ENCODE results near the gene SH3PXD2A. TPM values are rescaled to one million over a fixed set of nuclear protein-coding genes. Genes with fewer than 3 reads are reported as not detected.
"Not testable (repeated sequence)": the region's sequence is repeated elsewhere in the genome, so short reads cannot be mapped to it uniquely, and the experiment has no call there.

Gene SH3PXD2A
- total and polyA plus RNA-seq, 7 donors: 19.0 to 58.2 (median 24.5) TPM

- no peak for DNase-seq
- H3K4me1 ChIP-seq: peaks cover 0 to 34% (median 29%) of the 10 kb centered on the region in 4 donors
- no peak overlapping the region for H3K27ac ChIP-seq
- 92 to 95% methylated on average over 10 of the region's 10 CpGs for WGBS, 2 donors
- H3K36me3 ChIP-seq: no peaks in the 10 kb centered on the region
- no peaks in the 10 kb centered on the region for H3K27me3 ChIP-seq
- intact Hi-C loops (cut with DNase I): loop anchor here (5.0 kb wide), 1 partner anchor 41 kb away; no protein-coding TSS in a partner anchor
- no peak overlapping the region for H3K4me3 ChIP-seq
- H3K9me3 ChIP-seq: no peaks in the 10 kb centered on the region
- no peak for TF ChIP-seq POLR2AphosphoS5 (IDR thresholded peaks at IDR 0.05)
- TF ChIP-seq CTCF (IDR thresholded peaks at IDR 0.05): no peak
- no peak for TF ChIP-seq EP300 (IDR thresholded peaks at IDR 0.05)
- TF ChIP-seq POLR2A (IDR thresholded peaks at IDR 0.05): no peak
Measured at GRCh38 chr10:103778358-103779139, 76.8 kb downstream of the SH3PXD2A start.

GRCh38 chr10:103776878-103777591 lies 78.3 kb downstream of the SH3PXD2A start:
- Histone ChIP-seq H3K36me3 (no peaks in the 10 kb centered on the region), H3K9me3 (no peaks in the 10 kb centered on the region), H3K27me3 (no peaks in the 10 kb centered on the region), H3K27ac (peak overlapping the region in 2 of 4 donors; percentile 1 to 34), H3K4me3 (no peak overlapping the region), H3K4me1 (peaks cover 0 to 40% (median 34%) of the 10 kb centered on the region in 4 donors)
- intact Hi-C loops (cut with DNase I): loop anchor here (5.0 kb wide), 1 partner anchor 40 kb away; no protein-coding TSS in a partner anchor
- TF ChIP-seq CTCF (IDR thresholded peaks at IDR 0.05) (no peak), POLR2AphosphoS5 (IDR thresholded peaks at IDR 0.05) (no peak), POLR2A (IDR thresholded peaks at IDR 0.05) (no peak), EP300 (IDR thresholded peaks at IDR 0.05) (no peak)
- no peak for DNase-seq
- WGBS, 2 donors: 76 to 77% methylated on average over 12 of the region's 12 CpGs

- intact Hi-C loops (cut with DNase I): loop anchor here (5.0 kb wide), 1 partner anchor 38 kb away; no protein-coding TSS in a partner anchor
- H3K27ac ChIP-seq: peak overlapping the region in 1 of 4 donors; percentile 4
Measured at GRCh38 chr10:103775776-103776175, 79.6 kb downstream of the SH3PXD2A start.

GRCh38 chr10:103772846-103773245 lies 82.5 kb downstream of the SH3PXD2A start:
- peaks cover 0 to 23% (median 21%) of the 10 kb centered on the region in 4 donors for H3K4me1 ChIP-seq
- intact Hi-C loops (cut with DNase I): loop anchor here (5.0 kb wide), 1 partner anchor 84 kb away; the partner anchor contains the start of gene SH3PXD2A
- H3K36me3 ChIP-seq, H3K9me3 ChIP-seq, DNase-seq, H3K27me3 ChIP-seq: not testable (repeated sequence)
- H3K4me3 ChIP-seq: peak overlapping the region; percentile 22 to 49 (median 44)
- WGBS, 2 donors: 24 to 59% methylated on average over 13 of the region's 13 CpGs
- peak overlapping the region; percentile 68 to 82 (median 76) for H3K27ac ChIP-seq

More at GRCh38 chr10:103775776-103776175, 79.6 kb downstream of the SH3PXD2A start:
- Histone ChIP-seq H3K4me3 (no peak overlapping the region), H3K27me3 (no peaks in the 10 kb centered on the region), H3K36me3 (no peaks in the 10 kb centered on the region), H3K4me1 (peaks cover 0 to 45% (median 38%) of the 10 kb centered on the region in 4 donors), H3K9me3 (no peaks in the 10 kb centered on the region)
- DNase-seq: no peak
- 91 to 94% methylated on average over 5 of the region's 5 CpGs for WGBS, 2 donors
- TF ChIP-seq EP300 (IDR thresholded peaks at IDR 0.05) (no peak), CTCF (IDR thresholded peaks at IDR 0.05) (no peak), POLR2AphosphoS5 (IDR thresholded peaks at IDR 0.05) (no peak), POLR2A (IDR thresholded peaks at IDR 0.05) (no peak)

Measured in sigmoid colon (tissue), 7 donors.